Tongue (tissue), 2 donors: ENCODE measurements around the gene MROH2B. TPM values are rescaled to one million over a fixed set of nuclear protein-coding genes. Genes with fewer than 3 reads are reported as not detected.

Experiments used
- DNase-seq: peaks from one replicate; pipeline ENCODE4 v3.0.0-alpha.2; 2015
- total RNA-seq: library from RNA; depleted of rRNA; stranded (reverse); fragments of >200 nt; gene quantifications from one replicate; pipeline ENCODE4 v1.2.3, GENCODE V29; 2014

MROH2B gene
- not detected for total RNA-seq

GRCh38 chr5:41071242-41071641, at the start of gene MROH2B:
Gene MROH2B, minus strand, starts transcription at chr5:41071342. Its CDS starts 490 bp downstream, at chr5:41070852.
- DNase-seq, result no peak

- no peak for DNase-seq
Measured at GRCh38 chr5:41120600-41120999, 49.5 kb upstream of the MROH2B start.

GRCh38 chr5:41118177-41118576, 47.0 kb upstream of the MROH2B start:
- DNase-seq, result no peak

- peak; percentile 1 for DNase-seq
Measured at GRCh38 chr5:41115281-41115680, 44.1 kb upstream of the MROH2B start.

GRCh38 chr5:41112486-41113455, 41.6 kb upstream of the MROH2B start:
- DNase-seq, result no peak

GRCh38 chr5:41109186-41109585, 38.0 kb upstream of the MROH2B start:
- no peak for DNase-seq

- DNase-seq, result no peak
Measured at GRCh38 chr5:41102341-41102740, 31.2 kb upstream of the MROH2B start.

- no peak for DNase-seq
Measured at GRCh38 chr5:41097642-41098041, 26.5 kb upstream of the MROH2B start.

GRCh38 chr5:41095324-41096101, 24.4 kb upstream of the MROH2B start:
- DNase-seq, result no peak

GRCh38 chr5:41094871-41095270, 23.7 kb upstream of the MROH2B start:
- no peak for DNase-seq

- DNase-seq, result no peak
Measured at GRCh38 chr5:41093803-41094202, 22.7 kb upstream of the MROH2B start.

GRCh38 chr5:41087461-41087860, 16.3 kb upstream of the MROH2B start:
- no peak for DNase-seq

GRCh38 chr5:41083306-41083705, 12.2 kb upstream of the MROH2B start:
- DNase-seq, result no peak

GRCh38 chr5:41071975-41072374, 833 bp upstream of the MROH2B start:
- DNase-seq, result no peak

GRCh38 chr5:41067714-41068568, 3.2 kb downstream of the MROH2B start:
- DNase-seq, result peak; percentile 1

GRCh38 chr5:41065691-41066335, 5.3 kb downstream of the MROH2B start:
- DNase-seq, result no peak

- no peak for DNase-seq
Measured at GRCh38 chr5:41057940-41058339, 13.2 kb downstream of the MROH2B start.

GRCh38 chr5:41057231-41057630, 13.9 kb downstream of the MROH2B start:
- DNase-seq, result no peak

- no peak for DNase-seq
Measured at GRCh38 chr5:41048986-41049385, 22.2 kb downstream of the MROH2B start.

GRCh38 chr5:41043109-41043747, 27.9 kb downstream of the MROH2B start:
- DNase-seq, result no peak

- DNase-seq, result no peak
Measured at GRCh38 chr5:41032973-41033372, 38.2 kb downstream of the MROH2B start.
